ENCODE measurements around the gene TRIM5.

Gene TRIM5

DNA sequence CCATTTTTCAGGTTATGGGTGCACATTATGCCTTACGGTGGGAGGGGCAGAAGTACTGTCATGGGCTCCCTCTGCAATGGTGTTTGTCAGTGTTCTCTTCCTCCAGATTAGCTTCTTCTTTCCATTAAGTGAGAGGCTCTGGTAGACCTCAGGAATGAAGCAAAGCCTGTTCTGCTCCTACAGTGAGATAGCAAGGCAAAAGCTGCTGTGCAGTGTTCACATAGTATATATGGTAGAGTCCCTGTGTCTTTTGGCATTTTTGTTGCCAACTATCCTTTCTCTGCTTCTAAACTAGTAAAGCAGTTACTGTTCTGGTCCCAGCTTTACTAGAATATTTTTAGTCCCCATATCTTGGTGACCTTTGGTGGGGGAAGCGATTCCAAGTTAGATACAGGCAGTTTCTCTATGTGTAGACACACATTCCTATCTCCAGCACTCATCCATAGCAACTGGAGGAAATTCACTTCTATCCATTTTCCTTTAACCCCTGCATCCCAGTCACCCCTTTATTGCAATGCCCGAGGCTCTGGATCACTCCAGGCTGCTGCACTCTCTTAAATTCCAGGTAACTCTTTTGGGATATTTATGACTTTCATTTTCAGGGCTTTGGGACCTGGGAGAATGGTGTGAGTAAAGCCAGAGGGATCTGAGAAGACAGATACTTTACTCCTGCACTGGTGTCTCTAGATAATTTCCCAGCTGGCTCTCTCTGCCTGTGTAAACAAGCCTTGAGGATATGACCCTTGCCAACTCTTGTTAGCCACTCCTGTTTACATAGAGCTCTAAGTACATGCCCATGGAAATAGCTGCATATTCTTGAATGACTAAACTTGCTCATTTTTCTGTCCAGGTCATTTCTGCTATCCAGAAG is 64.0 kb downstream of the TRIM5 start:
- DNase-seq: no peak
- H3K27me3 Mint-ChIP-seq: no peaks in the 10 kb centered on the region
- peaks cover 16% of the 10 kb centered on the region for H3K4me1 Mint-ChIP-seq

DNA sequence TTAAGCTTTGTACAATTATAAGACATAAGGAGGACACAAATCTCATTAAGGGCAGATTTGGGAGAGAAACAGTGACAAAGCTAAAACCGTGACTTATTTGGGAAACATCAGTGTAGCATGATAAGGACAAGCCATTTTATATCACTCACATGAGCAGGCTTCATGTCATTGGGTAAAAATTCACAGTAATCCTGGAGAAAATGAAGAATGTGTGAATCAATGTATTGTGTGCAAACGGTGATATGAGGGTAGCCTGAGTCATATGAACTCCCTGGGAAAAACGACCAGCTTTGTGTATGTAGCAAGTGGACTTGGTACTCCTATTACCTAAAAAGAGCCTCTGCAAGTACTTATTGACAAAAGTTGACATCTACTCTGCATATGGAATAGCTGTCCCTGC is 66.1 kb downstream of the TRIM5 start:
- Mint-ChIP-seq H3K9me3 (no peaks in the 10 kb centered on the region), H3K27ac (no peak overlapping the region)
- no peak for ATAC-seq

More for the DNA sequence above, 64.0 kb downstream of the TRIM5 start:
- H3K4me3 Mint-ChIP-seq: no peak overlapping the region
- ATAC-seq: no peak
- no peak overlapping the region for H3K27ac Mint-ChIP-seq
- H3K9me3 Mint-ChIP-seq: no peaks in the 10 kb centered on the region

More for the DNA sequence above, 66.1 kb downstream of the TRIM5 start:
- H3K4me3 Mint-ChIP-seq: no peak overlapping the region
- H3K4me1 Mint-ChIP-seq: peaks cover 2% of the 10 kb centered on the region
- no peak for DNase-seq
- H3K27me3 Mint-ChIP-seq: no peaks in the 10 kb centered on the region
